ENCODE measurements around the gene EGLN3.
A peak's percentile ranks its signal among the peaks of the same experiment; 100 is the strongest.
"Not testable (repeated sequence)": the region's sequence is repeated elsewhere in the genome, so short reads cannot be mapped to it uniquely, and the experiment has no call there.

EGLN3 gene

GRCh38 chr14:33950320-33951182, at the start of gene EGLN3:
EGLN3 (minus strand) TSS chr14:33951074; CDS start chr14:33950752, 322 bp downstream.
- peak within 1 kb of the TSS; percentile 84 for H3K4me3 ChIP-seq (ENCODE audit: low read depth, low read length)

- no peak overlapping the region for H3K4me3 ChIP-seq (ENCODE audit: low read depth, low read length)
Observed at GRCh38 chr14:34000396-34000795, 49.5 kb upstream of the EGLN3 start.

GRCh38 chr14:33999771-34000291, 49.0 kb upstream of the EGLN3 start:
- H3K4me3 ChIP-seq (ENCODE audit: low read depth, low read length), result no peak overlapping the region

- H3K4me3 ChIP-seq (ENCODE audit: low read depth, low read length), result no peak overlapping the region
Observed at GRCh38 chr14:33997611-33998010, 46.7 kb upstream of the EGLN3 start.

GRCh38 chr14:33996462-33996861, 45.6 kb upstream of the EGLN3 start:
- H3K4me3 ChIP-seq (ENCODE audit: low read depth, low read length), result no peak overlapping the region

GRCh38 chr14:33993246-33993645, 42.4 kb upstream of the EGLN3 start:
- H3K4me3 ChIP-seq (ENCODE audit: low read depth, low read length), result no peak overlapping the region

- no peak overlapping the region for H3K4me3 ChIP-seq (ENCODE audit: low read depth, low read length)
Observed at GRCh38 chr14:33992274-33993007, 41.6 kb upstream of the EGLN3 start.

GRCh38 chr14:33990790-33991189, 39.9 kb upstream of the EGLN3 start:
- H3K4me3 ChIP-seq (ENCODE audit: low read depth, low read length), result no peak overlapping the region

GRCh38 chr14:33987565-33988080, 36.7 kb upstream of the EGLN3 start:
- no peak overlapping the region for H3K4me3 ChIP-seq (ENCODE audit: low read depth, low read length)

GRCh38 chr14:33986804-33987203, 35.9 kb upstream of the EGLN3 start:
- H3K4me3 ChIP-seq (ENCODE audit: low read depth, low read length), result no peak overlapping the region

GRCh38 chr14:33985242-33985641, 34.4 kb upstream of the EGLN3 start:
- no peak overlapping the region for H3K4me3 ChIP-seq (ENCODE audit: low read depth, low read length)

- no peak overlapping the region for H3K4me3 ChIP-seq (ENCODE audit: low read depth, low read length)
Observed at GRCh38 chr14:33979613-33980276, 28.9 kb upstream of the EGLN3 start.

- no peak overlapping the region for H3K4me3 ChIP-seq (ENCODE audit: low read depth, low read length)
Observed at GRCh38 chr14:33978892-33979612, 28.2 kb upstream of the EGLN3 start.

GRCh38 chr14:33972583-33973081, 21.8 kb upstream of the EGLN3 start:
- no peak overlapping the region for H3K4me3 ChIP-seq (ENCODE audit: low read depth, low read length)

- H3K4me3 ChIP-seq (ENCODE audit: low read depth, low read length), result not testable (repeated sequence)
Observed at GRCh38 chr14:33969846-33970245, 19.0 kb upstream of the EGLN3 start.

GRCh38 chr14:33968722-33969121, 17.8 kb upstream of the EGLN3 start:
- H3K4me3 ChIP-seq (ENCODE audit: low read depth, low read length), result no peak overlapping the region

GRCh38 chr14:33967138-33967537, 16.3 kb upstream of the EGLN3 start:
- H3K4me3 ChIP-seq (ENCODE audit: low read depth, low read length), result no peak overlapping the region

- H3K4me3 ChIP-seq (ENCODE audit: low read depth, low read length), result no peak overlapping the region
Observed at GRCh38 chr14:33966276-33966675, 15.4 kb upstream of the EGLN3 start.

- H3K4me3 ChIP-seq (ENCODE audit: low read depth, low read length), result no peak overlapping the region
Observed at GRCh38 chr14:33964599-33965317, 13.9 kb upstream of the EGLN3 start.

GRCh38 chr14:33963892-33964291, 13.0 kb upstream of the EGLN3 start:
- H3K4me3 ChIP-seq (ENCODE audit: low read depth, low read length), result no peak overlapping the region
